Keratinocyte (primary cell): ENCODE results near the gene RFC2. TPM values are rescaled to one million over a fixed set of nuclear protein-coding genes. Genes with fewer than 3 reads are reported as not detected.

ENCODE experiments used
- DNase-seq: peaks from one replicate; pipeline ENCODE4 v3.0.0-alpha.2; 2011; ENCODE audit warnings: low read depth, missing footprints, low spot score
- FAIRE-seq: peaks from 2 replicates; lab custom pipeline; 2011; peaks lifted over from hg19 to GRCh38; lab: Jason Lieb, UNC
- H2AFZ ChIP-seq: 2 replicates; pipeline ENCODE4 v1.6.0; 2012; ENCODE audit warnings: low read length, control low read depth, inconsistent platforms; ENCODE audit not compliant: control insufficient read depth
- H3K27ac ChIP-seq: 2 replicates; pipeline ENCODE4 v1.5.1; 2011; ENCODE audit warnings: low read length; ENCODE audit not compliant: control insufficient read depth, insufficient read depth
- H3K27me3 ChIP-seq: 3 replicates; pipeline ENCODE4 v1.6.0; 2011; ENCODE audit warnings: low read length; ENCODE audit not compliant: control insufficient read depth, insufficient read depth; ENCODE audit errors: extremely low read depth
- H3K36me3 ChIP-seq, 2 experiments: 2 replicates in 1 of 2; 3 replicates in 1 of 2; pipeline ENCODE4 v1.5.1; 2011; ENCODE audit warnings: low read length in 2 of 2, mild to moderate bottlenecking in 1 of 2; ENCODE audit not compliant: control insufficient read depth in 2 of 2, insufficient read depth in 2 of 2; ENCODE audit errors: extremely low read depth in 1 of 2
- H3K4me1 ChIP-seq: 3 replicates; pipeline ENCODE4 v1.5.1; 2011; ENCODE audit warnings: low read length; ENCODE audit not compliant: control insufficient read depth, insufficient read depth; ENCODE audit errors: extremely low read depth
- H3K4me2 ChIP-seq: 3 replicates; pipeline ENCODE4 v1.6.0; 2011; ENCODE audit warnings: low read depth, low read length; ENCODE audit not compliant: control insufficient read depth, insufficient read depth; ENCODE audit errors: extremely low read depth
- H3K4me3 ChIP-seq, 3 experiments: fragments of 200-600 bp in 1 of 3; sonication (generic) in 1 of 3; 2 replicates in 2 of 3; 3 replicates in 1 of 3; pipeline ENCODE4 v1.5.1; 2011 to 2016; ENCODE audit warnings: low read length in 3 of 3, mild to moderate bottlenecking in 3 of 3, control low read depth in 2 of 3, inconsistent platforms in 1 of 3, low read depth in 1 of 3, mixed read lengths in 1 of 3, mixed run types in 1 of 3, moderate library complexity in 1 of 3; ENCODE audit not compliant: control insufficient read depth in 2 of 3, insufficient read depth in 2 of 3; ENCODE audit errors: extremely low read depth in 1 of 3
- H3K79me2 ChIP-seq: 2 replicates; pipeline ENCODE4 v1.6.0; 2012; ENCODE audit warnings: low read length; ENCODE audit not compliant: control insufficient read depth, insufficient read depth
- H3K9ac ChIP-seq: 3 replicates; pipeline ENCODE4 v1.6.0; 2011; ENCODE audit warnings: low read length; ENCODE audit not compliant: control insufficient read depth, insufficient read depth; ENCODE audit errors: extremely low read depth
- H3K9me1 ChIP-seq: 3 replicates; pipeline ENCODE4 v1.6.0; 2011; ENCODE audit warnings: low read length; ENCODE audit not compliant: control insufficient read depth, insufficient read depth; ENCODE audit errors: extremely low read depth
- H3K9me3 ChIP-seq: 2 replicates; pipeline ENCODE4 v1.5.1; 2012; ENCODE audit warnings: low read depth, low read length; ENCODE audit not compliant: control insufficient read depth
- H4K20me1 ChIP-seq: 3 replicates; pipeline ENCODE4 v1.6.0; 2011; ENCODE audit warnings: low read length; ENCODE audit not compliant: control insufficient read depth, insufficient read depth; ENCODE audit errors: extremely low read depth
- CTCF ChIP-seq, 3 experiments: IDR thresholded peaks in 1 of 3; conservative IDR thresholded peaks in 1 of 3; optimal IDR thresholded peaks in 1 of 3; 2 replicates in 2 of 3; 3 replicates in 1 of 3; pipeline versions ENCODE3 to v1.5.1; 2011; ENCODE audit warnings: low read length in 3 of 3, mild to moderate bottlenecking in 3 of 3, moderate library complexity in 2 of 3, control low read depth in 1 of 3, inconsistent platforms in 1 of 3; ENCODE audit not compliant: insufficient read depth in 2 of 3; ENCODE audit errors: extremely low read depth in 1 of 3
- EZH2 ChIP-seq: IDR thresholded peaks from one replicate; pipeline ENCODE4 v1.6.1; 2012; ENCODE audit warnings: inconsistent platforms, mild to moderate bottlenecking, low read length, moderate library complexity
- dilution Hi-C: fragments of 300-500 bp; cut with MboI; formaldehyde crosslinking; loops from one replicate; pipeline ENCODE4 v1.7.0; 2020; ENCODE audit warnings: low sequenced_read_pairs; ENCODE audit not compliant: extremely low pct_ligation_motif_present
- polyA plus RNA-seq, 5 experiments: library from polyadenylated mRNA; depleted of rRNA in 3 of 5; stranded (reverse) in 3 of 5; stranded (forward) in 1 of 5; unstranded in 1 of 5; fragments of >200 nt; gene quantifications; 1 replicate in 1 of 5; 2 replicates in 3 of 5; 3 replicates in 1 of 5; pipeline versions ENCODE4 v1.2.1 to v1.2.3, GENCODE V29; 2011 to 2012; ENCODE audit warnings: missing spikeins in 2 of 5, low read depth in 1 of 5, low replicate concordance in 1 of 5

Gene RFC2
- polyA plus RNA-seq, 1 donor (not counting 4 experiments of a cell fraction or from before 2014, with no cell fraction given): 24.7 TPM

DNA sequence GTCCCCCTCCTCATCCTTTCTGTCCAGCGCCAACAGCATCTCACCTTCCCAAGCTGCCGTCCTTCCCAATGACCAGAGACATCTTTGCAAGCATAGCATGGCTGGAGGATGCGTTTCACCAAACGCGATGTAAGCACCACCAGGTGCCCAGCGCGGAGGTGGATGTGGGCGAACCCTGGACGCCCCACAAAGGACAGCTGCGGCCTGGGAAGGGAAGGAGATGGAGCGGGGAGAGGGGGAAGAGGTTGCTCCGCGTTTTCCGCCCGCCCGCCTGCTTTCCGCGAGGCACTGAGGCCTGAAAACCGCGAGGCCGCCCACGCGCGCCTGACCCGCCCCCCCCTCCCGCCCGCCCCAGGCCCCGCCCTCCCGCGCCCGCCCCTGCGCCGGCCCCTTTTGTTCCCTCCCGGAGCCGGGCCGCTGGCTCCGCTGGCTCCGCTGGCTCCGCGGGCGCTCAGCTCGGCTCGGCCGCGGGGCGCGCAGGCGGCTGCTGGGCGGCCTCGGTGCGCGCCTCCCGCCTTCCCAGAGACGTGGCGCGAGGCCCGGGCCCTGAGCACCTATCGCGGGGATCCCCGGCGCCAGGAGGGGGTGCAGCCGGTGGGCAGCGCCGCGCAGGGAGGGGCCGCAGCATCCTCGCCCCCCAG lies 34.9 kb upstream of the RFC2 start, which contains the start of gene CLIP2:
CLIP2 (plus strand) TSS at position 390 of the 641 bp plus-strand sequence. CDS start 28,140 bp downstream, outside the sequence.
- Histone ChIP-seq H3K9me3 (no peaks in the 10 kb centered on the region), H3K27ac (no peak within 1 kb of the TSS), H3K4me2 (peak within 1 kb of the TSS; percentile 89), H3K27me3 (no peaks in the 10 kb centered on the region), H3K36me3 (no peaks in the 10 kb centered on the region), H3K4me1 (peaks cover 26% of the 10 kb centered on the region), H3K9me1 (peaks cover 3% of the 10 kb centered on the region), H3K4me3 (peak within 1 kb of the TSS; percentile 69 to 83 (median 75)), H3K9ac (peak within 1 kb of the TSS; percentile 71), H2AFZ (peak within 1 kb of the TSS; percentile 95), H4K20me1 (no peaks in the 10 kb centered on the region), H3K79me2 (peaks cover 18% of the 10 kb centered on the region)
- no peak for DNase-seq
- no peak for FAIRE-seq
- dilution Hi-C loops: no loop called here
- no peak for TF ChIP-seq CTCF (optimal IDR thresholded peaks at IDR 0.05 in 1 of 3, IDR thresholded peaks at IDR 0.05 in 1 of 3, conservative IDR thresholded peaks at IDR 0.05 in 1 of 3; ENCODE audit: extremely low read depth in 1 of 3, insufficient read depth in 2 of 3, low read length in 3 of 3)

DNA sequence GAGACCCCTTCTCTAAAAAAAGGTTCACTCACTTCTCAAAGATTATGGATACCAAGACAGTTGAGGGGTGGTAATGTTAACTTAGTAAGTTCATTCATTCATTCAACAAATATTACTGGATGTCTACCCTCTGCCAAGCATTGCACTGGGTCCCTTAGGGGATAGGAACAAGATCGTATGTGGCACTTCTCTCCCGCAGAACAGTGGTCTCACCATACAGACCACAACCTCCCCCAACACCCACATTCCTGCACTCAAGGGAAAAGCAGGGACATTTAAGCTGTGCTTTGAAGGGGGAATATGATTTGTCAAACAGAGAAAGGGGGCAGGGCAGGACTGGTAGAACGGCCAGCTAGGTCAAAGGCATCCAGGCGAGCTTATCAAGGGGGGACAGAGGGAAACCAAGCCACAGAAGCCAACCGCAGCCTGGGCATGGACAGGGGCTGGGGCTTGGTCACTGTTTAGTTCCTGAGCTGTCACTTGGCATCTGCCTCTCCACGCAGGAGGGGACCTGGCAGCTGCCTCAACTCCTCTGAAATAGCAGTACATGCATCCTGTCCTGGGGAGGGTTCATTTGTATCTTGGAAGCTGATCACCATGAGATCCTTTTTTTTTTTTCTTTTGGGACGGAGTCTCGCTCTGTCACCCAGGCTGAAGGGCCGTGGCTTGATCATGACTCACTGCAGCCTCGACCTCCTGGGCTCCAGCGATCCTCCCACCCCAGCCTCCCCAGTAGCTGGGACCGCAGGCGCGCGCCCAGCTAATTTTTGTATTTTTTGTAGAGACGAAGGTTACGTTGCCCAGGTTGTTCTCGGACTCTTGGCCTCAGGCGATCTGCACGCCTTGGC lies 34.1 kb upstream of the RFC2 start:
- Histone ChIP-seq H2AFZ (no peak overlapping the region), H3K36me3 (no peaks in the 10 kb centered on the region), H3K4me3 (no peak overlapping the region), H3K79me2 (peaks cover 12% of the 10 kb centered on the region), H3K27ac (no peak overlapping the region), H3K4me1 (peaks cover 23% of the 10 kb centered on the region), H3K9me3 (no peaks in the 10 kb centered on the region), H3K9me1 (no peaks in the 10 kb centered on the region), H3K27me3 (no peaks in the 10 kb centered on the region), H3K9ac (no peak overlapping the region), H3K4me2 (peak overlapping the region; percentile 89), H4K20me1 (no peaks in the 10 kb centered on the region)
- dilution Hi-C loops: no loop called here
- FAIRE-seq (no peak), DNase-seq (no peak)
- no peak for TF ChIP-seq EZH2
- TF ChIP-seq CTCF (optimal IDR thresholded peaks at IDR 0.05 in 1 of 3, IDR thresholded peaks at IDR 0.05 in 1 of 3, conservative IDR thresholded peaks at IDR 0.05 in 1 of 3; ENCODE audit: extremely low read depth in 1 of 3, insufficient read depth in 2 of 3, low read length in 3 of 3): no peak
